ENCODE results near the gene CAMK4.
"Not testable (repeated sequence)": the region's sequence is repeated elsewhere in the genome, so short reads cannot be mapped to it uniquely, and the experiment has no call there.

CAMK4 gene

DNA sequence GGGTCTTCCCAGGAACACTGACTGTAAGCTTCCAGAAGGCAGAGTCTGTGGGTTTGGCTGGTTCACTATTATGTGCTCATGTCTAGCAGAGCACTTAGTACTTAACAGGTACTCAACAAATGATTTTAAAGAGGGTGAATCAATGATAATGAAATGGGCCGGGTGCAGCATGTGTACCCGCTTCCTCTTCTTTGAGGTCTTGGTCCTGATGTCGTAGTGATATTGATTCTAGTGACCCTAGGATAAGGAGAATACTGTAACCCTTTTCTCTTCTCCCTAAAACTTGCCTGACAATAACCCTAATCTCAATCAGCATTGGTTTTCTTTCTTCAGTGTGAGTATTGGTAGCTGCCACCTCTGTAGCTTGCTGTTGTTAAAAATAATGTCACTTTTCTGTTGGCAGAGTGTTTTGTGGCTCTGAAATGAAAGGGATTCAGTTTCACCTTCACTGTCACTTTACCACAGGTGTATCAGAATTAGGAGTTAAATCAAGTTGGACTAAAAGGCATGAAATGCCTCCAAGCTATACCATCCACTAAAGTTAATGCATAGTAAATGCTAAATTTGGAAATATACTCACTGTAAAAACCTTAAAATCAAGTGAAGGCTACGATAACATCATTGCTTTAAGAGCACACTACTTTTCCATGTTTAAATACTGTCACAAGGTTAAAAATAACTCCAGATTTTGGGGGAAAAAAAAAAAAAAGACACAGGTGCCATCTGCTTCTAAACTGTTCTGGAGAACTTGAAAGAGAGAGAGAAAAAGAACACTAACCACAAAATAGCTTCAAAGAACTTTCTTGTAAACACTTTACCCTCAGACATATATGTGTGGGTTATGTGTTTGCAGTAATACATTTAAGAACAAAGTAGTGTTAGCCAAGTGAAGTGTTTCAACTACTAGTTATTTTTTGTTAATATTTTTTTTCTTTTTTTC, 6.0 kb downstream of the CAMK4 start:
- no peak for FAIRE-seq

DNA sequence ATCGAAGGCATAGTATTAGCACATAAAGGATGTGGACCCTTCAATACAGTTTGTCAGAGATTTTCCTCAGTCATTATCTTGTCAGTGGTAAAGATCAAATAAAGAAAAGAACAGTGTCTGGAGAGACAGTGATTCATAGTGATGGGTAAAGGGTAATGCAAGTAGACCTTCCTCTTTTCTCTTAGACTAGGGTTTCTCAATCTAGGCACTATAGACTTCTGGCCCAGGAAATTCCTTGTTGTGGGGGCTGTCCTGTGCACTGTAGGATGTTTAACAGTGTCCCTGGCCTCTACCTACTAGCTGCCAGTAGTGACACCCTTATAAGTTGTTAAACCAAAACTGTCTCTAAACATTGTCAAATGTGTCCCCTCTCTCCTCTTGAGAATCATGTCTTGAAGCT, 6.9 kb downstream of the CAMK4 start:
- FAIRE-seq: no peak

DNA sequence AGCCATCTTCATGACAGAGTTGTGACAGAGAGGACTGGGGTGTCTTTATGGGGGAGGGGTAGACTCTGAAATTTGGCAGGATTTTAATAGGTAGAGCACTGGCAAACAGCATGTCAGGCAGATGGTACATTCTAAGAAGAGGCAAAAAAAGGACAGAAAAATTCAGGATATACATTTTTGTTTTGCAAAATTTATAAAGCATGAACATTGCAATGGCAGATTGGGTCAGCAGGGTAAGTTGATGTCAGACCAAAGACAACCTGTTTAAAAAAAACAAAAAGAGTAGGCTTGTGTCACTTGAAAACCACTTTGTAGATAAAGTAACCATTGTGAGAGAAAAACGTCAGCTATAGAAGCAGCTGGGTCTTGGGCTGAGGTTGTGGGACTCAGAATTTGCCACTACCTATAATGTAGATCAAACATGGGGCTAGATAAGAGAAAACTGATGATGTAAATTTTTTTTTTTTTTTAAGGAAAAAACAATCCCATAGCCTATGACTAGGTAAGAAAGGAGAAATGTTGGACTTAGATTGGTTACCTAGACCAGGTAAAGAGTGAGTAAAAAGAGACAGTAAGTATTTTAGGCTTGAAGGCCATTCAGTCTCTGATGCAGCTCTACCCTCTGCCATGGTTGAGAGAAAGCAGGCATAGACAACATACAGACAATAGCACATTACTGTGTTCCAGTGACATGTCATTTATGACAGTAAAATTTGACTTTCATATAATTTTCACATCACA, 8.3 kb downstream of the CAMK4 start:
- FAIRE-seq: no peak

DNA sequence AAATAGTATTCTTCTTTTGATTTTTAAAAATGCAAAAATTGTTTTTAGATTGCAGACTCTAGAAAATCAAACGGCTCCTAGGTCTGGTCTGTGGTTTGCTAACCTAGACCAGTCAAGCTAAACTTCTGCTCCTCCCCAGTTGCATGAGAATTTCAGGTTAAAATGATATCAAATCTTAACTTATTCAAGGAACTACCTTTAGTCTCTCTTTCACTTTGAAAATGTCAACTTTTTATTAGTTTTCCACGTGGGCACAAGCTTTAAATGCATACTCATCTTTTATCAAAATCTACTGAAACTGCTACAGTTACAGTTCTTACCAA, 8.8 kb downstream of the CAMK4 start:
- FAIRE-seq: no peak

DNA sequence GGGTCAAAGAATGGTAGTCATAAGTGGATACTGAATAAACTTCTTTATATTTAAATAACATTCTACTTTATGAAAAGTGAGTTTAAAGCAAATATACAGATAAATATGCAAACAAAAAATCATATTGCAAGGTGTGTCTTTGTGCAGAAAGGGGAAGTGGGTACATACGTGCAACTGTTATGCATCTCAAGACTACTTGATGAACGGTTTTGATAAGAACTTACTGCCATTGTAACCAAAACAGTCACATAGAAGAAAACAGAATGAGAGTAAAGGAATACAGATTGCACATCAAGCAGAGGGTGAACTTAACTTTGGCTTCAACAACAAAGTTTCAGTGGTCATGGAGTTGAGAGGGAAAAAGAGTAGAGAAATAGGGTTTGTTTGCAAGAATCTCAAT, 9.9 kb downstream of the CAMK4 start:
- no peak for FAIRE-seq

DNA sequence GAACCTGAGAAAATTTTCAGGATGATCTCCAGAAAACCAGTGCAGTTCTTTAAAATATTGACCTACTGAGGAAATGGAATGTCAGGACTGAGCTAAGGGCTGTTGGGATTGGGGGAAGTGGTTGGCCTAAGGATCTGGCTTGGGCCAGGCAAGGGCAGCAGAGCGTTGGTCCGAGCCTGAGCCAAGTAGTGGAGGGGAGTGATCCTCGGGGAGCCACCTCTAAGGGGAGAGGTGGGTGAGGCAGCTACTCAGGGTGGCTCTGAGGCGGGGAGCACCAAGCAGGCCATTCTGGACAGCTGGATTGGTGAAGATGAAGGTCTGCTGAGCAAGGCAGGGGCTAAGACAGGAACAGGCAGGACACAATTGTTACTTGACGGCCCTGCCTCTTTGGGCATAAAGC, 11.5 kb downstream of the CAMK4 start:
- no peak for FAIRE-seq

DNA sequence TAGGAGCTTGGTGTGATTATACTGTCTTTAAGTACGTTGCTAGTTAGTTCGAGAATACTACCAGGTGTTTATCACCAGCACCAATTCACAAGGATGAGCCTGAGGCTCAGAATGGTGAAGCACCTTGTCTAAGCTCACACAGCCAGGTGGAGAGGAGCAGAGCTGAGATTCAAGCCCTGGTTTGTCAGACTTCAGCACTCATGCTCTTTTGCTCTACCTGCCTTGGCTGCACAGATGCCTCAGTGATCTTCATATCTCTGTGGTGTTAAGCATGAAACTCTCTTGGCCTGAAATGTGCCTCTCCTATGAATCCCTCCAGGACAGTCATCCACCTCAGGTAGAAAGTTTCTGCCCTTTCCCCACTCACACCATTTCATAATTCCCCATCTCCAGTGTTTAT, 12.2 kb downstream of the CAMK4 start:
- FAIRE-seq: no peak

DNA sequence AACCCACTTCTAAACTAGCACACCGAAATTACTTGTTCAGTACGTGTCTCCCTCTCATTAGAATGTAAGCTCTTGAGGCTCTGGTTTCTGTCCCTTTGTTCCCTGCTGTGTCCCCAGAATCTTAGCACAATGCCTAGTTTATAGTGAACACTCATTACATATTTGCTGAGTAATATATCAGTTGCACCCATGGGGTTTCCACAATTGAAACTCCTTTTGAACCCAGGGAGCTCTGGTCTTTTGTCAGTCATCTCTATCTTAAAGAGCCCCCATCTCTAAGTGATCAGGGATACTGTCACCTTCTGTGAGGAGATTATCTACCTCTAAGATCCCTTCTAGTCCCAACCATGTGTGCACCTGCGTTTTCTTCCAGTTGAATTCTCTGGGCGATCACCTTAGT, 12.8 kb downstream of the CAMK4 start:
- FAIRE-seq: no peak

DNA sequence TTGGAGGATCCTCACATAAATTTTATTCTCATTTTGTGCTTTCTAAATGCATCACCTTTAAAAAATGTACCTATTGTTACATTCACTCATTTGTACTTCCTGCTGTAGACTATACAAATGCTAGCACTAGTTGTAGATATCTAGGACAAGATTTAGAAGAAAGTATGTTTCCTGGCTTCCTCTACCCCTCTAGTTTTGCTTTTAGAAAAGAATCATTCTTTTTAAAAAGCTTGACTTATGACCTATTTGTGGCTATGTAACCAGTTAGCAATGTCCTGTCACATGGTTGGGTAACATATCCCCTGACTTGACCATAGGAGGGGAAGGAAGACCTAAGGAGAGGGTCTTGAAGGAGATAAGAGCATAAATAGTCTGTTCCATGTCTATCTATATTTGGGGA, 13.3 kb downstream of the CAMK4 start:
- FAIRE-seq: no peak

DNA sequence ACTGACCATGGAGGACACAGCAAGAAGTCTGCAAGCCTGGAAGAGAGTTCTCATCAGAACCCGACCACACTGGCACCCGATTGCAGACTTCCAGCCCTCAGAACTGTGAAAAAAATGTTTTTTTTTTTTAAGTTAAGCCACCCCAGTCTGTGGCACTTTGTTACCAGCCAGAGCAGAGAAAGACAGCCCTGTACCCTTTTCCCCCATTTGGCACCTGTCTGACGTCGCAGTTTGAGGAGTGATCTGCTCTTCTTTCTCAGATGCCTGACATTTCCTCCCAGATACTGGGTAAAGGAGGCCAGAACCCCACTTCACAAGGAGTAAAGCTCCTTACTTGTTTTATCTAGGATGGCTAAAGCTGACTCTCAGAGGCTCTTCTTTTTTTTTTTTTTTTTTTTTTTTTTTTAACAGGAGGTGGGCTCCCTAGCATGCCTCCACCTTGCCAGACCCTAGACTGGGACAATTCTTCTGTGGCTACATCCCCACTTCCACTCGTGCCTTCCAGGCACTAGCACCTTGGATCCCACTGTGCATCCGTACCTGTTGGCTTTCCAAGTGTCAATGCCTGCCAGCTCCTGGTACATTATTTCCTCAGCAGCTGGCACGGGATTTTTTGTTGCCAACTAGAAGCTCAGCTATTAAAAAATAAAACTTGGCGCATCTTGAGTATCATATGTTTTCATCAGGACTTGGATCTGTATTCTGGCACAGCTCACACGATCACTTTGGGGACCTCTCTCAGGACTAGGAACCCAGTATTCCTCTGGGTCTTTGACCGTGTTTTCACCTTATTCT, 14.4 kb downstream of the CAMK4 start:
- no peak for FAIRE-seq

DNA sequence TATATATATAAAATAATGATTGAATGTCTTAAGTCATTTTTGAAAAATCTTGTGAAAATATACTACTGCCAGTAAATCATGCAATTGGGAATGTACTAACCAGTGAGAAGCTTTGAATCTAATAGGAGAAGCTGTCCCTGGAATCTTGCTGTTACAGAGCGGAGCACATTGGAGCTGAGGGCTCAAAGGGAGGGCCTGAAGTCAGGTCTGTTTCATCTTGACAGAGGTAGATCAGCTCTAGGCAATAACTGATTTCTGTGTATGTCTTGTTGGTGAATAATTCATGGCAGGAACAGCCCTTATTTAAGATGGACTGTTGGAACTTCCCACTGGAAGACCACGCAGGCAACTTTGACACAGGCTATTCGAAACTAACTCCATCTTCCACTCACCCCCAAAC, 17.5 kb downstream of the CAMK4 start:
- FAIRE-seq: no peak

DNA sequence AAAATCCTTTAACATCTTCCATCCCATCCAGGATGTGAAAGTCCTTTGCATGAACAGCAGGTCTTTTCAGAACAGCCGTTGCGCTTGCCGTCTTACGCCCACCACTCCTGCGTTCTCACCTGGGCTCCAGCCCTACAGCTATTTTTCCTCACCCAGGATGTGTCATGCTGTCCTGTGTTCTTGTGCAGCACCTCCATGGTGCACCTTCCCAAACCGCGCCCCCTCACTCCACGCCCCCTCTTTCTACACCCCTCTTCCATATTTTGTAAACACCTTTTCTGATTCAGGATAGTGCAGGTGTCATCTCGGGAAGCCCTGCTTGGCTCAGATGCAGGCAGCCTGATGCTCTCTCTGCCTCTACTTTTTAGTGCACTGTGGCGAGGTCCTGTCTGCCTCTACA, 18.4 kb downstream of the CAMK4 start:
- no peak for FAIRE-seq

DNA sequence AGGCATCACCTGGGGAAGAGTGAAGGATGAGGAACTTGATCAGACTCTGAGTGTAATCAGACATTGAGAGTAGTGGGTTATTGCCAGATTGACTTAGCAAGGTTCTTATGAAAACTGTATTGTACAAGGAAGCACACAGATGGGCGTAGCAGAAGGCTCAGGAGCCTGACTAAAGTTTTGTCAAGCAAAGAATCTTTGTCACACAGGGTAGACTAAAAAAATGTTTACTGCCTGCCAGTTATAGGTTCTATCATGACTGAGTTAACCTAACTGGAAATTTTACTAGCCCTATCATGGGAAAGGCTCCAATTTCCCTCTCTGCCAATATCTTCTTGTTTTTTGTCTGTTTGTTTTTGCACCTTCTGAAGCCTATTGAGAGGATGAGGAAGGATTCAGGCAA, 19.1 kb downstream of the CAMK4 start:
- no peak for FAIRE-seq

DNA sequence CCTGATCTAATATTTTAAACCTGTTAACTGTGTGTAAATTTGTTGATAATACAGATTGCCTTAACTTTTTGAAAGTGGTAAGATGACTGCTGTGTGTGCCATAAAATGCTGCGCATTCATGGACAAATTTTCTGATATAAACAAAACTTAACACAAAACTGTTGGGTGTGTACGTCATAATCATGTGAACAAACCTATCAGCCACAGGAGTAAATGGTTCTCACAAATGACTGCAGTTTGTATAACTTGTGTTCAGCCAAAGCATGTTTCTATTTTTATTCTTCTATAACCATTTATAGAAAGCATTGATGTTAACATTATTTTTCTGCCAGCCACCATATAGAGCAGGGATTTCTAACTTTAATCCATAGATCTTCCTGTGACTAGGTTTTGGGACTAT, 21.5 kb downstream of the CAMK4 start:
- FAIRE-seq: no peak

DNA sequence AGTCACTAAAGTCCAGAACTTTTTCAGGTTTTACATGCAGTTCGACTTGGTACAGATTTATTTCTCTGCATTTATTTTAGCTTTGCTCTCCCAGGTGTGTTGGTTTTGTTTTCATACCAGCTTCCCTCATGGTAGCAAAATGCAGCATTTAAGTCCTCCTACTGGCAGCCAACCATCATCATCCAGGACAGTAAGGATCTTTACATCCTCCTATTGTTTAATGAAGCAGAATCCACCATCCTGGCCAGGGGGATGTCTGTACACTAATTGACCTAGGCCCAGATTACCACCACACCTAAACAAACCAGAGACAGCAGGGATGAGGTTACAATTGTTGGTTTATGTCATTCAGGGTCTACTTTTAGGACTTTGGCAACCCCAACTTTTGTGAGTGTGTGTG, 22.3 kb downstream of the CAMK4 start:
- no peak for FAIRE-seq

DNA sequence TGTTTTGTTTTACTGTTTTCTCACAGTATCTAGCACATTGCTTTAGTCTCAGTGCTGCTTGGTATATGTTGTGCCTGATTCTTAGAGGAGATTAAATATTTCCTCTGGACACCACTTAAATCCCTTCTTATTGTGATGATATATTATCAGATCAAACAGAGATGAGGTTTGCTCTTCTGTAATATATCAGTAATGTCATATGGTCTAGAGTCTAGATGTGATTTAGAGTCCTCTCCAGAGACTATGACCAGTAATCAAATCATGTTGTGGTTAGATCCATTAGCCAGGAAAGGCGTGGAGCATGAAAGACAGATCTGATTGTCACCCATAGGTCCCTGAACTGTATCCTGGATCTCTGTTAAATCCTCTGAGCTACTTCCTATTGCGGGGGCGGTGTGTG, 24.4 kb downstream of the CAMK4 start:
- FAIRE-seq: no peak

DNA sequence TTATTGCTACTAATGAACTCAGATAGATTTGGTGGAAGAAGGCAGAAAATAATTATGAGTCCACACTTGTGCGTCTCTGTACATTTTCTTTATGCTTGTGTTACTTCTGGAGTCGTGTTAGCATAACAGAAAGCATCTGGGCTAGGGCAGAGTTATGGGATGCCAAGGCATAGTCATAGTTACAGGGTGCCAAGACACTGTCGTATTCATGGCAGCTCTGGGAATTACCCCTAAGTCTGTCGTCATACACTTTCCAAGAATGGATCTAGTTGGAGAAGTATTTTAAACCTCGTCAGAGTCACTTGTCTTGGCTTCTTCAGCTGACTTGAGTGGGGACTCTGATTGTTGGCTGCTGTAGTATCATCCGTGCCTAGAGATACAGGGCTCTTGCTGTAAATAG, 27.7 kb downstream of the CAMK4 start:
- no peak for FAIRE-seq

DNA sequence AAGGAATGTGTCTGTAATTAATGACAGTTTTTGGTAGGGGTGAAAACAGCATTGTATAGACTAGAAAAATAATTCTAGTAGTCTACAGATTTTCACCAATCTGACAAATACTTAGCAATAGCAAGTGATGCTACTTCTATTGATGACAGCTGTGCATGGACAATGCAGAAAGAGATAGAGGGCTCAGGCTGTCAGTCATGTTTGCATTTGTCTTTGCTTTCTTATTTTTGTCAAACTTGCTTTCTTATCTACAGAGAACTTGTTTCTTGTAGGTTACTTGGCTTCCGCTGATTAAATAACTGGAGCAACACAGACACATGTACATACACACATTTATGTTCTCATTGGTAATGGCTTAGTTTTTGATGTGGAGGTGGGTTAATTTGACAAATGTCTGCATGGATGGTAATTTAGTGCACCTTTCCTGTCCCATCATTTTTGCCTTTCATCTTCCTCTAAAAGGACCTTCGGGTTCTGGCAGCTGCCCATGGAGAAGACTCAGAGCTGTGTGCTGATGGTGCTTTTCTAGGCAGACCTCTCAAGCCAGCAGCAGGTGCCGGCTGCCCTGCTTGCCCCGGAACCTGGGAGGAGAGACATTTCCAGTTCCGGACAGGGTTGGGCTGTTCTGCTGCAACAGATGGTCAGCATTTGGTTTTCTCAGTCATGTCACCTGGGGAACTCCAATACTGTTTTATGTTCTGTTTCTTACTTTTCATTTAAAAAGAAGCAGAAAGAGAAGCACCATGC, 28.8 kb downstream of the CAMK4 start:
- no peak for FAIRE-seq

DNA sequence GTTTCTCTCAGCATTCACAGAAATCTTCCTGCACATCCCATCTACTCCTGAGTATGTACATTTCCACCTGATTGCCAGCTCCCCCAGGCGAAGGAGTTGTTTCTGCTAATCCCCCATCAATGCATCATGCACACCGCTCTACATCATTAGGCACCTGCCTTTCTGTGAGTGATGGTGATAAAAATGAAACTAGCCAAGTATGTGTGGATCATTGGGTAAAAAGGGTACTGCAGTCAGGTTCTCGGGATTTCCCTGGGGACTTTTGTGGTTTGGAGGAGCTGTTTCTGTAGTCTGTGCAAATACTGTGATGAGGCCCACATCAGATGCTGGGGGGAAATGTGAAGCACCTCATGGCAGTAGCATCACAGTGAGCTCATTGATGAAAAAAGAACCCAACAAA, 30.4 kb downstream of the CAMK4 start:
- no peak for FAIRE-seq

DNA sequence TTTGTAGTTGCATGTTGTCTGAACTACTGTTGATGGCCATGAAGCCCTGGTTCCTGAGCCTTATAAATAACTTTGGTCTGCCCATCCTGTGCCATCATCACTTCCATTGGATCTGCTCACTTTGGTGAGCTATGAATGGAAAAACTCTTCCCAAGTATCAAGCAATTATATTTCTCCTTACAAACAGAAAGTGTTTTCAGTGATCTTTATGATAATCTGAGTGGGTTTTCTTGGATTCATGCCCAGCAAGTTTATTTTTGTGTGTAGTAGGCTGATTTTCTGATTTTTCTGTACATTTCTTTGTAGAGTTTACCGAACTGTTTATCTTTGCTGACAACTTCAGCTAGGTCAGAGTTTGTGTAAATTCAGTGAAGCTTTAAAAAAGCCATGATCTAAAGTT, 31.0 kb downstream of the CAMK4 start:
- FAIRE-seq: no peak

DNA sequence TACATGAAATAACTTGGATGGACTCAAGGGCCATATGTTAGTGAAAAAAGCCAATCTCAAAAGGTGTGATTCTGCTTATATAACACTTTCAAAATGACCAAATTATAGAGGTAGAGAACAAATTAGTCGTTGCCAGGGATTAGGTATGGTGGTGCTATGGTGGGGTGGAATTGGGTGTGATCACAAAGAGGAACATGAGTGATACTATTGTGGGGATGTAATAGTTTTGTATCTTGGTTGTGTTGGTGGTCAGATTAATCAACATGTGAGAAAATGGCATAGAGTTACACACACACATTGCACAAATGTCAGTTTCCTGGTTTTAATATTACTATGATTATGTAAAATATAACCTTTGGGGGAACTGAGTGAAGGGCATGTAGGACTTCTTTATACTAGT, 31.9 kb downstream of the CAMK4 start:
- no peak for FAIRE-seq

DNA sequence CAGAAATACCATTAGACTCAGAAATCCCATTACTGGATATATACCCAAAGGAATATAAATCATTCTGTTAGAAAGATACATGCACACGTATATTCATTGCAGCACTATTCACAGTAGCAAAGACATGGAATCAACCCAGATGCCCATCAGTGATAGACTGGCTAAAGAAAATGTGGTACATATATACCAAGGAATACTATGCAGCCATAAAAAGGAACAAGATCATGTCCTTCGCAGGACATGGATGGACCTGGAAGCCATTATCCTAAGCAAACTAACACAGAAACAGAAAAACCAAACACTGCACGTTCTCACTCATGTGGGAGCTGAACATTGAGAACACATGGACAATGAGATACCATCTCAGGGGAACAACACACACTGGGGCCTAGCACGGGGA, 33.4 kb downstream of the CAMK4 start:
- not testable (repeated sequence) for FAIRE-seq

DNA sequence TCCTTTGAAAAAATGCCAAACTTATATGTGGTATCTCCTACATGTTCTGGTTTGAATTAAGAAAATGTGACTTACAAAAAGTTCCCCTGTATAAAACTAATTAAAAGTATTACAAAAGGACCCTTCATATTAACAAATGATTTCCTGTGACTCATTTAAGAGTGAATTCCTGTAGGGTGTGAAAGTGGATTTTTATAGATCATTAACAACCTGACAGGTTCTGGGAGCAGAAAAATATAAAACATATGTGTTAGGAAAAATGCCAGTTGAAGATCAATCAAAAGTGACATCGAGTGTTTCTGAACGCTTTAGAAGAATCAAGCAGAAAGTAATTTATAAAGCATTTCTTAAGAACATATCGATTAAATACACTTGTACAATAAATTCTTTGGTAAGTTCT, 35.5 kb downstream of the CAMK4 start:
- FAIRE-seq: no peak

All from islet of Langerhans (tissue), 1 donor.